Testis (tissue), 2 donors: ENCODE results near the gene ARHGAP32.

ENCODE experiments used
- POLR2A ChIP-seq: fragments of 450-650 bp; IDR thresholded peaks from one replicate; pipeline ENCODE4 v1.6.1; 2017; ENCODE audit warnings: antibody characterized with exemption, mild to moderate bottlenecking, moderate library complexity
- TF ChIP-seq, protein P1 (sequence below), 3 experiments: fragments of 450-650 bp in 2 of 3; fragments of 200-600 bp in 1 of 3; sonication (generic) in 1 of 3; IDR thresholded peaks; one replicate each; pipeline ENCODE4 v1.5.1; 2016 to 2019; ENCODE audit warnings: antibody characterized with exemption in 3 of 3, mild to moderate bottlenecking in 2 of 3, moderate library complexity in 1 of 3

DNA sequence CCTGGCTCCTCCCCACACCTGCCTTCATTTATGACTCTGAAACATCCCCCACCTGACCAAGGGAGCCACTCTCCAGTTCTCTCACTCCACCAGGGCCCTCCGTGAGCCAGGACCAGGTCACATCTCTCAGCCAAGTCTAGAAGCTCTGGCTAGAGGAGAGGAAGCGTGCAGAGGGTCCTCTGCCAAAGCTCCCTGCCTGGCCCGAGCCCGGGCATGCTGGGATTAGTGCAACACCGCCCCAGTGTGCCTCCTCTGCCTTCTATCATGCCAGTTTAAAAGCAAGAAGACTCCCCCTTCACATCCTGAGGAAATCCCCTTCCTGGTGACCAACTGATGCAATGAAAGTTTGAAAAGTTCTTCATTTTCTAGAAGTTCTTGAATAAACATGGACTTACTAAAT is 272.9 kb downstream of the ARHGAP32 start:
- TF ChIP-seq, protein P1, sequence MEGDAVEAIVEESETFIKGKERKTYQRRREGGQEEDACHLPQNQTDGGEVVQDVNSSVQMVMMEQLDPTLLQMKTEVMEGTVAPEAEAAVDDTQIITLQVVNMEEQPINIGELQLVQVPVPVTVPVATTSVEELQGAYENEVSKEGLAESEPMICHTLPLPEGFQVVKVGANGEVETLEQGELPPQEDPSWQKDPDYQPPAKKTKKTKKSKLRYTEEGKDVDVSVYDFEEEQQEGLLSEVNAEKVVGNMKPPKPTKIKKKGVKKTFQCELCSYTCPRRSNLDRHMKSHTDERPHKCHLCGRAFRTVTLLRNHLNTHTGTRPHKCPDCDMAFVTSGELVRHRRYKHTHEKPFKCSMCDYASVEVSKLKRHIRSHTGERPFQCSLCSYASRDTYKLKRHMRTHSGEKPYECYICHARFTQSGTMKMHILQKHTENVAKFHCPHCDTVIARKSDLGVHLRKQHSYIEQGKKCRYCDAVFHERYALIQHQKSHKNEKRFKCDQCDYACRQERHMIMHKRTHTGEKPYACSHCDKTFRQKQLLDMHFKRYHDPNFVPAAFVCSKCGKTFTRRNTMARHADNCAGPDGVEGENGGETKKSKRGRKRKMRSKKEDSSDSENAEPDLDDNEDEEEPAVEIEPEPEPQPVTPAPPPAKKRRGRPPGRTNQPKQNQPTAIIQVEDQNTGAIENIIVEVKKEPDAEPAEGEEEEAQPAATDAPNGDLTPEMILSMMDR (IDR thresholded peaks at IDR 0.05): no peak
- no peak for TF ChIP-seq POLR2A
